Measurements from ENCODE around the gene RANBP9.

DNA sequence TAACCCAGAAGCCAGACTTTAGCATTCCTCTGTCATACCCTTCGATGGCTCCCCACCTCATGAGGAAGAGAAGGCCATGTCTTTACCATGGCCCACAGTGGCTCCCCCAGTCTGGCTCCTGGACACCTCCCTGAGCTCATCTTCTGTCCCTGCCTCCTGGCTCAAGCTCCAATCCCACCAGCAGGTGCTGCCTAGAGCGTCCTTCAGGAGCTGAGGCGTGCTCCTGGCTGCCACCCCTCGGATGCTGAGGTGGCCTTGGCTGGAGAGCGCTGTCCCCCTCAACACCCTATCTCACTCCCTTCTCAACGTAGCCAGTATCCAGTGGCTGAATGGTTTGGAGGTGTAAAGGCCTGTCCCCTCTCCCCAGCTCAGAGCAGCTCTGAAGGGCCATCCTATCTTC lies 47.4 kb upstream of the RANBP9 start:
- TF ChIP-seq, protein P1, sequence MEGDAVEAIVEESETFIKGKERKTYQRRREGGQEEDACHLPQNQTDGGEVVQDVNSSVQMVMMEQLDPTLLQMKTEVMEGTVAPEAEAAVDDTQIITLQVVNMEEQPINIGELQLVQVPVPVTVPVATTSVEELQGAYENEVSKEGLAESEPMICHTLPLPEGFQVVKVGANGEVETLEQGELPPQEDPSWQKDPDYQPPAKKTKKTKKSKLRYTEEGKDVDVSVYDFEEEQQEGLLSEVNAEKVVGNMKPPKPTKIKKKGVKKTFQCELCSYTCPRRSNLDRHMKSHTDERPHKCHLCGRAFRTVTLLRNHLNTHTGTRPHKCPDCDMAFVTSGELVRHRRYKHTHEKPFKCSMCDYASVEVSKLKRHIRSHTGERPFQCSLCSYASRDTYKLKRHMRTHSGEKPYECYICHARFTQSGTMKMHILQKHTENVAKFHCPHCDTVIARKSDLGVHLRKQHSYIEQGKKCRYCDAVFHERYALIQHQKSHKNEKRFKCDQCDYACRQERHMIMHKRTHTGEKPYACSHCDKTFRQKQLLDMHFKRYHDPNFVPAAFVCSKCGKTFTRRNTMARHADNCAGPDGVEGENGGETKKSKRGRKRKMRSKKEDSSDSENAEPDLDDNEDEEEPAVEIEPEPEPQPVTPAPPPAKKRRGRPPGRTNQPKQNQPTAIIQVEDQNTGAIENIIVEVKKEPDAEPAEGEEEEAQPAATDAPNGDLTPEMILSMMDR (IDR thresholded peaks at IDR 0.05): no peak
- TF ChIP-seq EZH2phosphoT487 (IDR thresholded peaks at IDR 0.05) (no peak), EZH2 (IDR thresholded peaks at IDR 0.05) (no peak)

All from neural progenitor cell (in vitro differentiated cells).